ENCODE measurements around the gene TAF11L13.

TAF11L13 gene

DNA sequence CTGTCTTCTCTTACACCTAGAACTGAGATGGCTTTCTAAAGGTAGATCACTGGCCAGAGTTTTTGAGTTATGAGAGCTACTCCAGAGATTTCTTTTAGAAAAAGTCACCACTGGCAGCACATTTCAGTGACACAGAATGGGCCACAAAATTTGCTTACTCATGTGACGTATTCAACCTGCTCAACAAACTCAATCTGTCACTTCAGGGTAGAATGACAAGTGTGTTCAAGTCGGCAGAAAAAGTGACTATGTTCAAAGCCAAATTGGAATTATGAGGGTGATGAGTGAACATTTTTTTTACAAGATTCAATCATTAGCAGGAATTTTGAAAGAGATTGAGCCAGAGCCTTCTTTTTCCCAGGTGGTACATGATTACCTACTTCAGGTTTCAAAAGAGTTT lies 48.8 kb downstream of the TAF11L13 start:
- no peak for DNase-seq
